Mucosa of descending colon (tissue), 3 donors: ENCODE data around the gene CREB5. TPM values are rescaled to one million over a fixed set of nuclear protein-coding genes. Genes with fewer than 3 reads are reported as not detected.

Experiments
- ATAC-seq: fragments of 200-7000 bp; cut with Tn5 transposase; one replicate; pipeline ENCODE4 v1.9.1; 2020; ENCODE audit warnings: mild to moderate bottlenecking, moderate library complexity
- DNase-seq, 3 donors: peaks; one replicate each; pipeline ENCODE4 v3.0.0-alpha.2; 2020
- H3K36me3 ChIP-seq: fragments of 200-600 bp; one replicate; pipeline ENCODE4 v1.8.0; 2021; ENCODE audit warnings: low read depth, mild to moderate bottlenecking
- H3K4me1 ChIP-seq: fragments of 200-600 bp; one replicate; pipeline ENCODE4 v1.8.0; 2021; ENCODE audit warnings: low read depth, mild to moderate bottlenecking
- H3K4me3 ChIP-seq: fragments of 200-600 bp; one replicate; pipeline ENCODE4 v1.8.0; 2021; ENCODE audit warnings: mild to moderate bottlenecking
- H3K9me3 ChIP-seq: fragments of 200-600 bp; one replicate; pipeline ENCODE4 v1.8.0; 2021; ENCODE audit warnings: mild to moderate bottlenecking
- CTCF ChIP-seq: fragments of 200-600 bp; IDR thresholded peaks from one replicate; pipeline ENCODE4 v1.8.0; 2022; ENCODE audit warnings: antibody characterized with exemption, mild to moderate bottlenecking
- intact Hi-C, 2 donors: fragments of 100-400 bp; cut with DNase I in 1 of 2; cut with micrococcal nuclease in 1 of 2; formaldehyde crosslinking; loops; one replicate each; pipeline versions ENCODE4 v1.11.0 to v1.11.1; 2022; cut with DNase I, micrococcal nuclease
- total RNA-seq, 3 donors: library from RNA; stranded (reverse); fragmentation: NEBNext Ultra II Directional in 2 of 3; extraction: Animal tissue kit (Norgen Biotek cat#: 25700) in 2 of 3; gene quantifications; one replicate each; pipeline versions ENCODE4 v1.2.1 to v1.2.4, GENCODE V29; 2021 to 2023
- donor health status: DM: no; HTN: no; CAD: no; lungs with moderate emphysema.
- donor health status: DM: no; HTN: no; CAD: no.
- donor health status: DM: no; HTN: yes; CAD: no.

The CREB5 gene
- total RNA-seq, 3 donors from 2014 or later, result 0.61 to 5.4 (median 1.9) TPM

DNA sequence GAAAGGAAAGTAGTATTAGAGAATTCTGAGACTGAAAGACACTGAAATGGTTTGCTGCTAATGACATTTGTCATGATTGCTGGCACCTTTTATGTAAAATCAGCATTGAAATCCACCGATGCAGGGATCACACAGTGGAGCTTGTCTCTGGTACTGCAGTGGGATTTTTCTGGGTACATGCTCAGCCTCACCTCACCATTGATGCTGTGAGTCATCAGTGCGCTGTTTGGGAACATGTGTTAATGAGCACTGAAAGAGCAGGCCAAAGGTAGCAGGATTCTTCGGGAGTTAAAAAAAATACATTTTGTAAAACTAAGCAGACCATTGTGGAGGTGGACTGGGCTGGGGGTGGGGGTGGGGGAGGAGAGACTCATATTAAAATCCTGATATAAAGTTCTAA is 174.9 kb downstream of the CREB5 start:
- no peak overlapping the region for H3K4me3 ChIP-seq
- TF ChIP-seq CTCF, result no peak
- H3K36me3 ChIP-seq, result no peaks in the 10 kb centered on the region
- intact Hi-C loops, result no loop called here
- ATAC-seq (no peak), DNase-seq (no peak)
- H3K4me1 ChIP-seq, result no peaks in the 10 kb centered on the region
- H3K9me3 ChIP-seq, result no peaks in the 10 kb centered on the region

- Histone ChIP-seq H3K4me1 (no peaks in the 10 kb centered on the region), H3K36me3 (no peaks in the 10 kb centered on the region), H3K4me3 (no peak overlapping the region), H3K9me3 (no peaks in the 10 kb centered on the region)
- DNase-seq (no peak), ATAC-seq (no peak)
- intact Hi-C loops, result no loop called here
- TF ChIP-seq CTCF, result no peak
Measured at GRCh38 chr7:28588602-28589001, 176.3 kb downstream of the CREB5 start.

DNA sequence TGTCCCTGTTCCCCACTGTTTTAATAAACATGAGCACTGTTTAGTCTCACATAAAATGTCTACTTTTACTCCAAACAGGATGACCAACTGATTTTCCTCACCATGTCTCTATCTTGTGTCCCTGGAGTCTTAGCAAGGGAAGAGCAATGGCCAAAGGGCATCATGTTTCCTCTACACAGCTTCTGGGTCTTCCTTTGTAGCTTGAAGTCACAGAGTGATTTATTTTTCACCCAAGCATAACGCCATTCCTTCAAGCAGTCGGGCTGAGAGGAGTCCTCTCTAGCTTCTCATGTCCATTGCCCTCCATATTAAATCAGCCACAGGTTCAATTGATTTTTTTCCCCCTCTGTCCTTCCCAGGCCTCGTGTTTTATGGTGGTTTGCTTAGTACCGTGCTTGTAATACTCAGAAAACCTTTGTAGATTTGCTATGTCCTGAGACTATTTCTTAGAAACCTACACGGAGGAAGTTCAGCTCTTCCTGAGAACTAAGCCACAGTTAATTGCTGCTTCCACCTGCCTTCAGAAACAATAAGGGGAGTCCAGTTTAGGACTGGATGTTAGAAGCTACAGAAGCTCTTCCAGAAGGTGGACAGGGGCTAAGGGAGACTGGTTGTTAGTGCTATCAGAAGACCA is 178.8 kb downstream of the CREB5 start:
- DNase-seq (no peak), ATAC-seq (no peak)
- TF ChIP-seq CTCF, result no peak
- no peaks in the 10 kb centered on the region for H3K36me3 ChIP-seq
- H3K4me3 ChIP-seq, result no peak overlapping the region
- intact Hi-C loops, result no loop called here
- no peaks in the 10 kb centered on the region for H3K9me3 ChIP-seq
- no peaks in the 10 kb centered on the region for H3K4me1 ChIP-seq

DNA sequence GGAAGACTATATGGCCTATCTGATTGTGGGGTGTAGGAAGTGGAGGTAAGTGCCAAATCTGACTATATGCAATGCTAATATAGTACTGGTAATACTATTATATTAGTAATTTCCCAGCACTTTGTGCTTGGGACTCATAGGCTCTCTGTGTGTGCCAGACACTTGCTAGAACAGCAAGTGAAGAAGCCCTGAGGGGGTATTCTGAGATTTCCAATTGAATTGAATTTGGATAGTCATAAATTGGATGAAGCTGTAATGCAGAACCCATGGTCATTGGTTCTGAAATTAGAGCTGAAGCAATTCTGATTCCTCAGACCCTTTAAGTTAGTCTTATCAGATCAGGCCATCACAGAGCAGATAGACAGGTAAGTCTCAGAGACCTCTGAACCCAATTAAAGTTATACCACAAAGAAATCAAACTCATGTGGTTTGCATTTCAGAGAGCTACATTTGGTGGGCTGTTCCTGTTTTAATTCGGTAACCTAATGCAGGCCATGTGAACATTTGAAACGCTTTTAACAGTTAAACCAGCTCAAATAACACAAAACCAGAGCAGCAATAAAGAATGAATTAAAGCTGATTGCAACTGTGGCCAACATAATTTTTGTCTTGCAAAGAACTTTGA is 179.5 kb downstream of the CREB5 start:
- H3K9me3 ChIP-seq, result no peaks in the 10 kb centered on the region
- intact Hi-C loops, result no loop called here
- no peaks in the 10 kb centered on the region for H3K4me1 ChIP-seq
- ATAC-seq (no peak), DNase-seq (no peak)
- H3K4me3 ChIP-seq, result no peak overlapping the region
- TF ChIP-seq CTCF, result no peak
- no peaks in the 10 kb centered on the region for H3K36me3 ChIP-seq

- Histone ChIP-seq H3K4me3 (no peak overlapping the region), H3K9me3 (no peaks in the 10 kb centered on the region), H3K36me3 (no peaks in the 10 kb centered on the region), H3K4me1 (no peaks in the 10 kb centered on the region)
- ATAC-seq (no peak), DNase-seq (no peak)
- intact Hi-C loops, result no loop called here
- no peak for TF ChIP-seq CTCF
Measured at GRCh38 chr7:28592861-28593260, 180.5 kb downstream of the CREB5 start.
